ENCODE results near the gene CCDC183. TPM values are rescaled to one million over a fixed set of nuclear protein-coding genes. Genes with fewer than 3 reads are reported as not detected.
A peak's percentile ranks its signal among the peaks of the same experiment; 100 is the strongest.

The CCDC183 gene
- total and polyA plus RNA-seq, 9 donors, result 0.47 to 11.8 (median 5.7) TPM

DNA sequence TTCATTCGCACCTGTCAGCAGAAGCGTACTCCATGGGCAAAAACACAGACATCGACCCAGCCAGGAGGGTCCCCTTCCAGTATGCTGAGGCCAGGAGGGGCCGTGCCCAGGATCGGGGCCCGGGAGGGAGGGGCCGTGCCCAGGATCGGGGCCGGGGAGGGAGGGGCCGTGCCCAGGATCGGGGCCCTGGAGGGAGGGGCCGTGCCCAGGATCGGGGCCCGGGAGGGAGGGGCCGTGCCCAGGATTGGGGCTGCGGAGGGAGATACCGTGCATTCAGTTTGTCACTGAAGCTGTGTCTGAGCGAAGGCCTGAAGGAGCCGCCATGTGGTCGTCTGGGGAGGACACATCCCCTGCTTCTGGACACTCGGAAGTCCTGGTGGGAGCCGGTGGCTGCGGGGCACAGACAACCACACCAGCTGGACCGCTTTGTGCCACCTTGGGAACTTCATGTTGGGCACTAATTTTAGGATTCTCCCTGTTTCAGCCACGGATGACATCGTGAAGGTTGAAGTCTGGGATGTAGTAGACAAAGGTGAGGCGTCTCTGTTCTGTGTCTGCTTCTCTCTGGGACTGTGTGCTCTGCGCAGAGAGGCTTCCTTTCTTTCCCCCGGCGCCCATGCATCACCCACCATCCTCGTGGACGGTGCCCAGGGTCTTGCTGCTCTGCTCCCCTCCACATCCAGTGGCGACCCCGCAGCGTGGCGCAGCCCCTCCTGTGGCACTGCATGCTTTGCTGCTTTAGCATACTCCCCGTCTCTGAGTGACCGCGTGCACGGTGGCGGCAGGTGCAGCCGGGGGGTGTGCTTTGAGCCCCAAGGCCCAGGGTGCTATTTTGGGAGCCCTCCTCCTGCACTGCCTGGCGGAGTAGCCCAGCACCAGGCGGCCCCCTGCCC lies 29.4 kb downstream of the CCDC183 start:
- H3K27ac ChIP-seq, result no peak overlapping the region
- 86 to 88% (median 87%) methylated on average over 42 to 44 of the region's 44 CpGs for WGBS, 3 donors
- no peaks in the 10 kb centered on the region for H3K9me3 ChIP-seq
- peak in 3 of 5 donors; percentile 8 to 21 (median 14) for DNase-seq
- no peaks in the 10 kb centered on the region for H3K36me3 ChIP-seq
- H3K4me1 ChIP-seq (ENCODE audit: insufficient read depth), result peaks cover 3% of the 10 kb centered on the region
- TF ChIP-seq POLR2A (IDR thresholded peaks at IDR 0.05), result no peak
- TF ChIP-seq, protein P1, sequence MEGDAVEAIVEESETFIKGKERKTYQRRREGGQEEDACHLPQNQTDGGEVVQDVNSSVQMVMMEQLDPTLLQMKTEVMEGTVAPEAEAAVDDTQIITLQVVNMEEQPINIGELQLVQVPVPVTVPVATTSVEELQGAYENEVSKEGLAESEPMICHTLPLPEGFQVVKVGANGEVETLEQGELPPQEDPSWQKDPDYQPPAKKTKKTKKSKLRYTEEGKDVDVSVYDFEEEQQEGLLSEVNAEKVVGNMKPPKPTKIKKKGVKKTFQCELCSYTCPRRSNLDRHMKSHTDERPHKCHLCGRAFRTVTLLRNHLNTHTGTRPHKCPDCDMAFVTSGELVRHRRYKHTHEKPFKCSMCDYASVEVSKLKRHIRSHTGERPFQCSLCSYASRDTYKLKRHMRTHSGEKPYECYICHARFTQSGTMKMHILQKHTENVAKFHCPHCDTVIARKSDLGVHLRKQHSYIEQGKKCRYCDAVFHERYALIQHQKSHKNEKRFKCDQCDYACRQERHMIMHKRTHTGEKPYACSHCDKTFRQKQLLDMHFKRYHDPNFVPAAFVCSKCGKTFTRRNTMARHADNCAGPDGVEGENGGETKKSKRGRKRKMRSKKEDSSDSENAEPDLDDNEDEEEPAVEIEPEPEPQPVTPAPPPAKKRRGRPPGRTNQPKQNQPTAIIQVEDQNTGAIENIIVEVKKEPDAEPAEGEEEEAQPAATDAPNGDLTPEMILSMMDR (IDR thresholded peaks at IDR 0.05), result no peak
- intact Hi-C loops (cut with DNase I), result no loop called here
- no peaks in the 10 kb centered on the region for H3K27me3 ChIP-seq
- H3K4me3 ChIP-seq, result no peak overlapping the region

DNA sequence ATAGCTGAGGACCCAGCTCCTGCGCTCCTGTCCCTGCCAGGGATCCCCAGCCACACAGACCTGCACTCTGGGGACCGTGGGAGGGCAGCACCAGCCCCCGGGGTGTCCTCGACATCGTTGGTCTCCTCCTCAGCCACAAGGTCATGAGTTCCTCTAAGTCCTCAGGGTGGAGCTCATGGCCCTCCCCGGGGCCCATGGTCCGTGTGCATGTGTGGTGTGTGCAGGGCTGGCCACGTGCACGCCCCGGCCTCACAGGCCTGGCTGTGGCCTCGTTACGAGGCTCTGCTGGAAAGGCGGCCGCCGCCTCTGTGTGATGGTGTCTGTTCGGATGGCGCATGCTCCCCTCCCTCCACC lies 30.0 kb downstream of the CCDC183 start:
- Histone ChIP-seq H3K36me3 (no peaks in the 10 kb centered on the region), H3K27ac (no peak overlapping the region), H3K4me1 (ENCODE audit: insufficient read depth) (peaks cover under 1% of the 10 kb centered on the region), H3K9me3 (no peaks in the 10 kb centered on the region), H3K4me3 (no peak overlapping the region), H3K27me3 (no peaks in the 10 kb centered on the region)
- peak in 1 of 5 donors; percentile 10 for DNase-seq
- TF ChIP-seq, protein P1 (IDR thresholded peaks at IDR 0.05), result no peak
- TF ChIP-seq EP300 (IDR thresholded peaks at IDR 0.05) (no peak), POLR2A (IDR thresholded peaks at IDR 0.05) (no peak)
- intact Hi-C loops (cut with DNase I), result no loop called here
- 83 to 88% (median 85%) methylated on average over 16 to 17 of the region's 17 CpGs for WGBS, 3 donors

DNA sequence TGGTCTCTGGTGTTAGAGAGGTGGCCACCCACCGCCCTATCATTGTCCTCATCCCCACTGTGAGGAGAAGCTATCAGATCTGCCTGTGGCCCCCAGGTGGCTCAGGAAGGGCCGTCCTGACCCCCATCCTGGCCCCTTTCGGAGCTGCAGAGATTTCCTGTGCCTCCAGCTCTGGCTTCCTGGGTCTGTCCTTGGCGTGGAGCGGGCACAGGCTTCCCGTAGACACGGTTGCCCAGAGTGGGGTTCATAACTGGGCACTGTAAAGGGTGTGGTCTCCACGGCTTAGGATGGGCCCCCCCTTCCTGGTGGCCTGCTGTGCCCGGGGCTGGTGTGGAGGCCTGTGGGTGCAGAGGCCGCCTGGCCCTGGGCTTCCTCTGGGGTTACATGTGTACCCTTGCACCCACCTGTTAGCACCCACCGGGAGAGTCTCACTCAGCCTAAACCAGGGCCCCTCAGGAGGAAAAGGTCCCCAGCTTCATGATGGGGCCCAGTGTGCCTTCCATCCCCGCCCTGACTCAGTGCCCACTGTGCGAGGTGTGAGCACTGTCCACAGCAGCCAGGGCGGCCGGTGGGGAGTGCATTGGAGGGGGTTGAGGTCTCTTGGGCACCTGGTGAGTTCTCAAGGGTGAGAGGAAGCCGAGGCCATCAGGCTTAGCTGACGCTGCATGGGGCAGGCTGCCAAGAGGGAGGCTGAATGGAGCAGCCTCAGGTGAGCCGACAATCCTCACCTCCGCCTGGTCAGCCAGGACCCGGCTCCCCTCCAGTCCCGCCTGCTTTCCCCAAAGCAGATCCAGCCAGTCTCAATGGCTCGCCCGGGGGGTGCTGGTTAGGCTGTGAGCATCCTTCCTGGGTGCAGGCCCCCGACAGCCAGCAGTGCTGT lies 30.8 kb downstream of the CCDC183 start:
- Histone ChIP-seq H3K4me3 (no peak overlapping the region), H3K36me3 (no peaks in the 10 kb centered on the region), H3K27me3 (no peaks in the 10 kb centered on the region), H3K9me3 (no peaks in the 10 kb centered on the region), H3K4me1 (ENCODE audit: insufficient read depth) (no peaks in the 10 kb centered on the region), H3K27ac (no peak overlapping the region)
- WGBS, 3 donors, result 88 to 92% (median 91%) methylated on average over 22 to 24 of the region's 24 CpGs
- TF ChIP-seq, protein P1 (IDR thresholded peaks at IDR 0.05), result no peak
- DNase-seq, result peak in 3 of 5 donors; percentile 10 to 28 (median 27)
- intact Hi-C loops (cut with DNase I), result no loop called here

DNA sequence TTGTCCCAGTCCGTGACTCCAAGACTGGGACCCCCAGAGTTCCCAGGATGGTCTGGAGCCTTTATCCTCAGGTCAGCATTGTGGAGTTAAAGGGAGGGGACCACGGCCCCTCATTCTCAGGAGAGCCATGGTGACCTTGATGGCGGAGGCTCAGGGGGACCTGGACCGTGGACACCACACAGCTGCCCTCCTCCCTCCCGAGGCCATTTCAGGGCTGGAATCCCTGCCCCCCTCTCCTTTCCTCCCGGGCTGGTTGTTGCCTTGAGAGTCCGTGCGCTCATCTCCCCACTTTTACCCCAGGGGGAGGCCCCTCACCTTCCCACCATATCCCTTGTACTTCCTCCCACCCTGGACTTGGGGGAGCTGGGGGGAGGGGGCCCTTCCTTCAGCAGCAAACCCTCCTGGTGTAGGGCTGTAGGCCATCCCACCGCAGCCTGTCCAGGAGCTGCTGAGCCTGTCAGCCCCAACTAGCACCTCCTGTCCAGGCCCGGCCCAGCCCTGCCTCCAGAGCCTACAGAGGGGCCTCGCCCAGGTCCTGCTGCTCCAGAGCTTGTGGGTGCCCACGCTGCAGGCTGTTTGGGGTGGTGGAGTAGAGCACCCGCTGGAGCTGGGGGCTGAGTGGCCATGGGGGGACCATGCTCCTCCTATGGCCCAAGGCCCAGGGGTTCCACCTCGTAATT lies 31.8 kb downstream of the CCDC183 start:
- H3K36me3 ChIP-seq, result no peaks in the 10 kb centered on the region
- intact Hi-C loops (cut with DNase I), result no loop called here
- H3K4me3 ChIP-seq, result no peak overlapping the region
- H3K4me1 ChIP-seq (ENCODE audit: insufficient read depth), result no peaks in the 10 kb centered on the region
- 85 to 96% (median 92%) methylated on average over 14 of the region's 14 CpGs for WGBS, 3 donors
- no peak overlapping the region for H3K27ac ChIP-seq
- no peak for TF ChIP-seq EP300 (IDR thresholded peaks at IDR 0.05)
- TF ChIP-seq, protein P1 (IDR thresholded peaks at IDR 0.05), result no peak
- no peak for TF ChIP-seq POLR2A (IDR thresholded peaks at IDR 0.05)
- H3K27me3 ChIP-seq, result no peaks in the 10 kb centered on the region
- no peaks in the 10 kb centered on the region for H3K9me3 ChIP-seq
- no peak for DNase-seq
